ENCODE data around the gene CNOT2.

The CNOT2 gene

DNA sequence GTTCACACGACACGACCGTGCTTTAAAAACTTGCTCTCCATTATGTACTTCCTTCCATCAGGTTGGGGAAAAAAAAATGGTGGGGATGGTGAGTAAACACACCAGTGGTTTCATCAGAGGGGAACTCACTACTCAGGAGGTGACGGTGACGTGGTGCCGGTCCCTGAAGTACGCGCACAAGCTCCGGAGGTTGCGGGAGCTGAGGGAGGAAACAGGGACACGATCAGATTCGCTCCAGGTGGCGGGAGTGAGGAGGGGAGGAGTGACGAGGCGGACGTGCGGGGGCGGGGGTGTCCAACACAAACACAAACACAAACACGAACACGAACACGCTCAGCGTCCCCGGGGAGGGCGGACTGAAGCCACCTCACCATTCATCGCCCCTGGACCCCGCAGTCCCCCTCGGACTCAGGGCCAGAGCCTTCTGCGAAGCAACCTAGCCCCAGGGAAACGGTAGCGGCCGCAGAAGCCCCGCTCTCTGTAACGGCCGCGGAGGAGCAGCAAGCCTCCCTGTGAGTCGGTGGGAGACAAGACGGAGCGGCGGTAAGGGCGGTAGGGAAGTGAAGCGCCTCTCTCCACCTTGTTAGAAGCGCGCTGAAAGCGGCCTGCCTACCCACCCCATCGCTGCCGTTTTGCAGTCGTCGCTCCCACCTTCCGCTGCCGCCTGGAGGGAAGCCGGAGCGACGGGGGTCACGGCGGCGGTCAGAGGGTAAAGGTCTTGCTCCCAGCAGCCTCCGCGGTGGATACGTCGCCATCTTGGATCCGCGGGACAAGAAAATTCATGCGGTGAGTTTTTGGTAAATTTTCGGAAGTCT, at the start of gene CNOT2:
Gene CNOT2, plus strand, starts transcription at position 739 of the 815 bp plus-strand sequence. CDS start 34,794 bp downstream, outside the sequence.
- peak; percentile 75 to 82 for DNase-seq (ENCODE audit: low read depth in 2 of 2, low spot score in 1 of 2)

- no peak for DNase-seq (ENCODE audit: low read depth in 2 of 2, low spot score in 1 of 2)
These were observed 49.2 kb upstream of the CNOT2 start for GRCh38 chr12:70194076-70194475.

DNA sequence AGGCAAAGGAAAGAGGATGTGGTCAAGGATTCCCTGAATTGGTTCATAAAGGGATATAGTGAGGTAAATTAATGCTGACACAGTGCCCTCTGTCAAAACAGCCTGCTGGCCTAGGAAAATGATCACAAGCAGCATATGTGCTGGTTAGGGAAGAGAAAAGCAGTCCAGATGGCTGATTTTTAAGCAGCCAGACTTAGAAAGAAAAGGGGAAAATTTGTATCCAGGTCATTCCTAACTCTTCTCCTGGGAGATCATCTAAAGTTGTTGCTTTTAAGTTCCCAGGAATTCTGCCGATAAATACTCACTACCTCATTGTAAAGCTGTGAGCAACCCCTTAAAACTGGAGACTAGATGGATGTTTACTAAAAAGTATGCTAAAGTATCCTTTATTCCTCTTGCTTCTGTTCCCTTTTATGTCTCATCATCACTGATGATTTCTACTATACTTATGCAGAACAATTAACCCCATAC, 46.4 kb upstream of the CNOT2 start:
- no peak for DNase-seq (ENCODE audit: low read depth in 2 of 2, low spot score in 1 of 2)

GRCh38 chr12:70197345-70197744, 45.9 kb upstream of the CNOT2 start:
- no peak for DNase-seq (ENCODE audit: low read depth in 2 of 2, low spot score in 1 of 2)

DNA sequence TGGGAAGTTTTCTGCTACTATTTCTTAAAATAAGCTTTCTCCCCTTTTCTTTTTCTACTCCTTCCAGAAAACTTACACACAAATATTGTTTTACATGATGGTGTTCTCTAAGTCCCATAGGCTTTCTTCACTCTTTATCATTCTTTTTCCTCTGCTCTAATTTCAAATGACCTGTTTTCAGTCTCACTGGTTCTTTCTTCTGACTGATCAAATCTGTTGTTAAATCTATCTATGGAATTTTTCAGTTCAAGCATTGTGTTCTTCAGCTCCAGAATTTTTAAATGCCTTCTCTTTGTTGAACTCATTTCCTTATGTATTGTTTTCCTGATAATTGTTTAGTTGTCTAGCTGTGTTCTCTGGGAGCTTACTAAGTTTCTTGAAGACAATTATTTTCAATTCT, 29.5 kb upstream of the CNOT2 start:
- DNase-seq (ENCODE audit: low read depth in 2 of 2, low spot score in 1 of 2): no peak

DNA sequence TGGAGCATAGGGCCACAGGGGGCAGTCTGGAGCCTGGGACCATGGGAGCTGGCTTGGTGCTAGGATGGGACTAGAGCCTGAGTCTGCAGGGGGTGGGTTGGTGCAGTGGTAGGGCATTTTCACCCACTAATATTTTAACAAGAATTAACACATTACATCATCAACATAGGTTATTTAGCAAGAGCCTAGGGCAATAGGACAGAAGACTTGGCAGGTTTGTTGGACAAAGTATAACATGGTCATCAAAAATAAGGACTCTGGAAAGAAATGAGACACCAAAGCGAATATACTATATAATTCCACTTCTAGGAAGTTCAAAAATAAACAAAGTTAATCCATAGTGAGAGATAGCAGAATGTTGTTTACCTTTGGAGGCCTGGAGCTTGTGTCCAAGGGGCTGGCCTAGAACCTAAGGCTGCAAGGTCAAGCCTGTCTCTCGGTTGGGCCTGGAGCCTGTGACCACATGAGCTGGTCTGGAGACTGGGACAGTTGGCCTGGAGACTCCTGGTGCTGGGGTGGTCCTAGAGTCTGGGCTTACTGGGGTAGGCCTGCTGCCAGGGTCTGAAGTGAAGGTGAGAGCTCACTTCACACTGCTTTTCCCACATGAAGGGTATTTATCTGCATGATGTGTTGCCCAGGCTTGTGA, 28.1 kb upstream of the CNOT2 start:
- DNase-seq (ENCODE audit: low read depth in 2 of 2, low spot score in 1 of 2): no peak

GRCh38 chr12:70217416-70217815, 25.8 kb upstream of the CNOT2 start:
- no peak for DNase-seq (ENCODE audit: low read depth in 2 of 2, low spot score in 1 of 2)

GRCh38 chr12:70221626-70222025, 21.6 kb upstream of the CNOT2 start:
- no peak for DNase-seq (ENCODE audit: low read depth in 2 of 2, low spot score in 1 of 2)

GRCh38 chr12:70227911-70228310, 15.3 kb upstream of the CNOT2 start:
- DNase-seq (ENCODE audit: low read depth in 2 of 2, low spot score in 1 of 2): no peak

GRCh38 chr12:70230934-70231606, 12.2 kb upstream of the CNOT2 start:
- DNase-seq (ENCODE audit: low read depth in 2 of 2, low spot score in 1 of 2): no peak

DNA sequence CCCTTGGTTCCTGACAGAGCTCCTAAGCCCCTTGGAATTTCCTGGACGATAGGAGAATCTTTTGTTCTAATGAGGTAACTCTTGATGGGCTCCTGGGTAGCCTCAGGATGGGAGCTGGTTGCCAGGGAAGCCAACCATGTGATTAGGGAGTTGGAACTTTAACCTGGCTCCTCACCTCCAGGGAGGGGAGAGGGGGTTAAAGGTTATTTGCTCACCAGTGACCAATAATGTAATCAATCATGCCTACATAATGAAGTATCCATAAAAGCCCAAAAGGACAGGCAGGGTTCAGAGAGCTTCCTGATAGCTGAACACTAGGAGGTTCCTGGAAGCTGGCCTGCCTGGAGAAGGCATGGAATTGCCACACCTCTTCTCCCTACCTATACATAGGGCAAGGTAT, 6.2 kb upstream of the CNOT2 start:
- DNase-seq (ENCODE audit: low read depth in 2 of 2, low spot score in 1 of 2): no peak

GRCh38 chr12:70240673-70241072, 2.6 kb upstream of the CNOT2 start:
- no peak for DNase-seq (ENCODE audit: low read depth in 2 of 2, low spot score in 1 of 2)

DNA sequence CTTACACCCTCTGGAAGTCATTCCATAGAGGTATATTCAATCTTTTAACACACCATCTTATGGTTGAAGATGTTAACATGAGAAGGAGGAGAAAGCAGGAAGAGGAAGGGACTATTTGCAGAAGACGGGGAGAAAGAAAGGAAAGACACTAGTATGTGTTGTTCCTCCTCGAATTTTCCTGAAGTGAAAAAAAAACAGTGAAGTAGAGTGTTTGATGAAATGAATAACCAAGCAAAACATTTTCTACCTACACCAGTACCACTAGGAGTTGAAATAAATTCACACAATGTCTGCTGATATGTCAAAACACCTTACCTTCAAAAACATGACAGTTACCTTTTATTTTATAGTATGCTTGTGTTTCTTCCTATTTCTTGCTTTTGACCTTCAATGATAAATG, 1.4 kb upstream of the CNOT2 start:
- DNase-seq (ENCODE audit: low read depth in 2 of 2, low spot score in 1 of 2): no peak

DNA sequence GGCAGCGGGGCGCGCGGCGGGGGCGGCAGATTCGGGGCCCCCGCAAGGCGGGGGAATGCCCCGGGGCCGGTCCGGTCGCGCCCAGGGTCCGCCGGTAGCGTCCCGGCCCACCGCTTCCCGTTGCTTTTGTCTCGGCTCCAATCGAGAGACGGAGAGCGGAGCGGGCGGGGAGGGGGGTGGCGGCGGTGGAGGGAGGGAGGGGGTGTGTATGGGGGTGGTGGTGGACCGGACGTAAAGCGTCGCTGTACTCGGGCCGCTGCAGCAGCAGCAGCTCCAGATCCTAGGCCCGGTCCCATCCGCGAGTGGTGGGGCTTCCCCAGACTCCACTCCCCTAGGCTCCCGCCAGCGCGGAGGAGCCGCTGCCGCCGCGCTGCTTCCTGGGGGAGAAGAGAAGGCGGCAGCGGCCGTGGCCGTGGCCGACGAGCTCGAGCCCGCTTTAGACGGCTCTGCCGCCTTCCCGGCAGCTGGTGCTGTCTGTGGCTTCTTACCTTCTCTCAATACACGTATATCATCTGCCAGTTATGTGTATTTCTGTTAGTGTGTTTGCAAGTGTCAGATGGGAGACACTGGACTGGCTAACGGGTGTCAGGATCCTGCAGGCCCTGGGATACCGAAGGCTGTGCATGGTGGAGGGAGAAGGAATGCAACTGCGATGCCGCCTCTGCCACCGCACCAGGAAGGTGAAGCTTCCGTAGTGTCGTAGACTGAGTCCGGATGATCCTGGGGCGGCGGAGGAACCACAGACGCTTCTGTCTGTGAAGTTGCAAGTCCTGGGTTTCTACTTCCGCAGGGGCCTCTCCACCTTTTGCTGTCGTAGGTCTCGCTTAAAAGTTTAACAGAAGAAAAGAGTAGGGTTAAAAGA, 508 bp downstream of the CNOT2 start:
- peak; percentile 44 to 46 for DNase-seq (ENCODE audit: low read depth in 2 of 2, low spot score in 1 of 2)

DNA sequence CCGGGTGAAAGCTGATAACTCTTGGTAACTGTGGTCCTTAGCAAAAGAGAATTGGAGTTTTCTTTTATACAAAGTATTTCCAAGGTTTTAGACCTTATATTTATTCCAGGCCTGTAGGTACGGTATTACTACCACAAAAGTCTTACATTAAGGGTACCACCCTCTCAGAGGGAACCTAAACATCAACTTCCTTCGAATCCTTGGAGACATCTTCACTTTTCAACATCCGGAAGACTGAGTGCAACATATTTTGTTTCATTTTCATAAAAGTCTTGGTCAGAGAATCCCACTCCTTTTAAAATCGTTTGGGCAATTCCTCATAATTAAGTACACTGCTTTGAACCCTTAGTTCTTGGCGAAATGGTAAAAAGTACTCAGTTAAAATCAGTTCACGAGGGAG, 1.2 kb downstream of the CNOT2 start:
- no peak for DNase-seq (ENCODE audit: low read depth in 2 of 2, low spot score in 1 of 2)

DNA sequence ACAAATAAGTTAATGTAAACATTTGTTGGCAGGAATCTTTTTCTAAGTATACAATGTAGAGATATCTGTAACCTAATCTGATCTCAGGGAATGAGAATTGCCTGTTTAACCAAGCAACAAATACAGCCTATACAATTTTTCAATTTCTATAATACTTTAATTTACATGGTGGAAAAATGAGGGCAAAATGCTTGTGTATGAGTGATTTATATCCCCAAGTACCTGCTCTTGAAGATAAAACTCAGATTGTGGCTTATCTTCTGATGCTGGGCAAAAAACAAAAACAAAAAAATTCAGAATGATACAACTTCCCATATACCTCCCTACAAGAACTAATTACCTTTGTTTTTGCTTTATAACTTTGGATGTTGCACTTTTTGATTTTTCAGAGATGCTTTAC, 2.2 kb downstream of the CNOT2 start:
- DNase-seq (ENCODE audit: low read depth in 2 of 2, low spot score in 1 of 2): no peak

GRCh38 chr12:70246580-70246979, 3.3 kb downstream of the CNOT2 start:
- no peak for DNase-seq (ENCODE audit: low read depth in 2 of 2, low spot score in 1 of 2)

- DNase-seq (ENCODE audit: low read depth in 2 of 2, low spot score in 1 of 2): no peak
These were observed 4.5 kb downstream of the CNOT2 start for GRCh38 chr12:70247653-70248199.

DNA sequence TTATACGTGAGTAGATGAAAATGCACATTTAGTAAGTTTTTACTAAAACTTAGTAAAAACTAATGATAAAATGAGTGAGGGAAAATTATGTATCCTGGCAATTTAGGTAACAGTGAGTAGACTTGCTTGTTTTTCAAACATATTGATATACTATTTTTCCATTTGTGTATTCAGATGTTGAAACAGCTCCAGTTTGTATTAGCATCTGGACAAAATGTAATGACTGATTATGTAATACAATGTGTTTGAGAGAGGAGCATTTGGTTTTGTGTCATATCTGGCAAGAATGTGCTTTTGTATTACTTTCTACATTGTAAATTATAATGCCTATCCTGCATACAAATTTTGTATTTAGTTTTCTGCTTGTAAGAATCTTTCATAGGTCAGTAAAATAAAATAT, 5.6 kb downstream of the CNOT2 start:
- no peak for DNase-seq (ENCODE audit: low read depth in 2 of 2, low spot score in 1 of 2)

DNA sequence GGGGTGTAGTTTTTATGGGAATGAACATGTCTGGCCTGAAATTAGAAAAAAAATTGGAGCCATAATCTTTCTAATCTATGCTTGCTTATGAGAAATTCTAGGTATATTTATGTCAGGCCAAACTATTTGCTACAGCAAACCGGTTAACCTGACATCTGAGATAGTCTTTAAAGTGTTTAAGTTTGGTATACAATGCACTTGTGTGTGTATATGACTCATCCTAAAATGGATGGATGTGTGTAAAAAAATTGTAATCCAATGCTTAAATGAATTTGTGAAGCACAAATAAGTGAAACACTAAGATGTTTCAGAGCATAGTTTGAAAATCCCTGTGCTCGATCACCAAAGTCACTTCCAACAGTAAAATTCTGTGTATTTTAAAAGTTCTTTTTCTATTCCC, 6.7 kb downstream of the CNOT2 start:
- DNase-seq (ENCODE audit: low read depth in 2 of 2, low spot score in 1 of 2): no peak

- DNase-seq (ENCODE audit: low read depth in 2 of 2, low spot score in 1 of 2): no peak
These were observed 8.0 kb downstream of the CNOT2 start for GRCh38 chr12:70251226-70251625.
